OCI-LY1 (cell line): Measurements from ENCODE around the gene FAF1.

Experiments used
- H2AFZ ChIP-seq: fragments of 200-600 bp; sonication (generic), shearing (Covaris generic); 2 replicates; pipeline ENCODE4 v1.6.0; 2014; ENCODE audit warnings: antibody characterized with exemption, mild to moderate bottlenecking, low read length
- H3F3A ChIP-seq: fragments of 200-600 bp; sonication (generic), shearing (Covaris generic); 2 replicates; pipeline ENCODE4 v1.6.0; 2014; ENCODE audit warnings: mild to moderate bottlenecking, antibody characterized with exemption, low read length, moderate library complexity; ENCODE audit not compliant: insufficient read depth
- H3K27ac ChIP-seq: fragments of 200-600 bp; sonication (generic); 2 replicates; pipeline ENCODE4 v1.5.1; 2014; ENCODE audit warnings: low read length, mixed run types, mild to moderate bottlenecking, low read depth; ENCODE audit not compliant: poor library complexity, severe bottlenecking
- H3K27me3 ChIP-seq: fragments of 200-600 bp; sonication (generic); 2 replicates; pipeline ENCODE4 v1.6.0; 2014; ENCODE audit warnings: antibody characterized with exemption, mild to moderate bottlenecking, low read length, moderate library complexity; ENCODE audit not compliant: insufficient read depth
- H3K36me3 ChIP-seq: fragments of 200-600 bp; sonication (generic); 2 replicates; pipeline ENCODE4 v1.6.1; 2014; ENCODE audit warnings: mild to moderate bottlenecking, antibody characterized with exemption, low read length, moderate library complexity, mixed read lengths; ENCODE audit not compliant: insufficient read depth
- H3K4me1 ChIP-seq: fragments of 200-600 bp; sonication (generic); 2 replicates; pipeline ENCODE4 v1.5.1; 2014; ENCODE audit warnings: mild to moderate bottlenecking, low read length, moderate library complexity; ENCODE audit not compliant: insufficient read depth, severe bottlenecking
- H3K4me2 ChIP-seq: fragments of 200-600 bp; sonication (generic), shearing (Covaris generic); 2 replicates; pipeline ENCODE4 v1.6.1; 2014; ENCODE audit warnings: low read length
- H3K4me3 ChIP-seq: fragments of 200-600 bp; sonication (generic); 2 replicates; pipeline ENCODE4 v1.5.1; 2014; ENCODE audit warnings: low read length, low read depth, mild to moderate bottlenecking, mixed read lengths; ENCODE audit not compliant: poor library complexity, severe bottlenecking
- H3K79me2 ChIP-seq: fragments of 200-600 bp; shearing (Covaris generic); 2 replicates; pipeline ENCODE4 v1.6.1; 2016; ENCODE audit warnings: mixed run types, low read length, mixed read lengths; ENCODE audit not compliant: insufficient read depth
- H3K9ac ChIP-seq: fragments of 200-600 bp; sonication (generic), shearing (Covaris generic); 2 replicates; pipeline ENCODE4 v1.6.1; 2014; ENCODE audit warnings: mild to moderate bottlenecking, low read length, mixed read lengths
- H3K9me2 ChIP-seq: fragments of 200-600 bp; sonication (generic), shearing (Covaris generic); 2 replicates; pipeline ENCODE4 v1.6.1; 2014; ENCODE audit warnings: low read depth, mild to moderate bottlenecking, low read length, mixed read lengths
- H3K9me3 ChIP-seq: fragments of 200-600 bp; shearing (Covaris generic); 2 replicates; pipeline ENCODE4 v1.6.1; 2014; ENCODE audit warnings: low read length, mixed read lengths
- H4K20me1 ChIP-seq: fragments of 200-600 bp; sonication (generic), shearing (Covaris generic); 2 replicates; pipeline ENCODE4 v1.6.0; 2016; ENCODE audit warnings: mild to moderate bottlenecking, low read length; ENCODE audit not compliant: insufficient read depth
- CTCF ChIP-seq: fragments of 200-600 bp; sonication (generic), shearing (Covaris generic); IDR thresholded peaks from 2 replicates; pipeline ENCODE4 v1.5.1; 2017; ENCODE audit warnings: mild to moderate bottlenecking, antibody characterized with exemption, low read length, moderate library complexity, mixed read lengths
- EZH2 ChIP-seq: fragments of 200-600 bp; sonication (generic), shearing (Covaris generic); IDR thresholded peaks from 2 replicates; pipeline ENCODE4 v1.8.0; 2017; ENCODE audit warnings: borderline replicate concordance, mixed run types, mild to moderate bottlenecking, antibody characterized with exemption, low read length, moderate library complexity, mixed read lengths

Gene FAF1

GRCh38 chr1:50422675-50422945 lies 537.5 kb downstream of the FAF1 start:
- Histone ChIP-seq H3K9ac (no peak overlapping the region), H3K36me3 (no peaks in the 10 kb centered on the region), H3K9me3 (no peaks in the 10 kb centered on the region), H3K4me3 (no peak overlapping the region), H3K79me2 (no peaks in the 10 kb centered on the region), H3K27me3 (no peaks in the 10 kb centered on the region), H3K4me2 (no peak overlapping the region), H2AFZ (no peak overlapping the region), H3K4me1 (no peaks in the 10 kb centered on the region), H3K9me2 (no peaks in the 10 kb centered on the region), H3F3A (no peaks in the 10 kb centered on the region), H3K27ac (no peak overlapping the region), H4K20me1 (no peaks in the 10 kb centered on the region)
- TF ChIP-seq CTCF (no peak), EZH2 (no peak)

- H3K9me3 ChIP-seq, result no peaks in the 10 kb centered on the region
- H3K4me3 ChIP-seq, result peak overlapping the region; percentile 38
- H3F3A ChIP-seq, result no peaks in the 10 kb centered on the region
- H3K36me3 ChIP-seq, result no peaks in the 10 kb centered on the region
- no peaks in the 10 kb centered on the region for H4K20me1 ChIP-seq
- no peak overlapping the region for H2AFZ ChIP-seq
- H3K79me2 ChIP-seq, result no peaks in the 10 kb centered on the region
- H3K4me1 ChIP-seq, result no peaks in the 10 kb centered on the region
- no peak for TF ChIP-seq CTCF
- TF ChIP-seq EZH2, result no peak
- no peak overlapping the region for H3K4me2 ChIP-seq
- no peaks in the 10 kb centered on the region for H3K27me3 ChIP-seq
- no peaks in the 10 kb centered on the region for H3K9me2 ChIP-seq
- H3K9ac ChIP-seq, result no peak overlapping the region
- H3K27ac ChIP-seq, result no peak overlapping the region
Observed at GRCh38 chr1:50421768-50422674, 538.0 kb downstream of the FAF1 start.

GRCh38 chr1:50421366-50421748 lies 538.7 kb downstream of the FAF1 start:
- Histone ChIP-seq H3K9me2 (no peaks in the 10 kb centered on the region), H3K79me2 (no peaks in the 10 kb centered on the region), H3K36me3 (no peaks in the 10 kb centered on the region), H3K4me3 (peak overlapping the region; percentile 38), H3K9ac (no peak overlapping the region), H3K4me1 (no peaks in the 10 kb centered on the region), H2AFZ (no peak overlapping the region), H3F3A (no peaks in the 10 kb centered on the region), H3K27me3 (no peaks in the 10 kb centered on the region), H3K9me3 (no peaks in the 10 kb centered on the region), H3K4me2 (peak overlapping the region; percentile 36), H4K20me1 (no peaks in the 10 kb centered on the region), H3K27ac (no peak overlapping the region)
- TF ChIP-seq EZH2 (no peak), CTCF (no peak)
